22Rv1 (cell line): ENCODE measurements around the gene CTR9.

Experiments
- CTCF ChIP-seq: fragments of 450-650 bp; IDR thresholded peaks from 2 replicates; pipeline ENCODE4 v1.5.1; 2017; ENCODE audit warnings: mild to moderate bottlenecking
- ZFX ChIP-seq: fragments of 450-650 bp; IDR thresholded peaks from 2 replicates; pipeline ENCODE4 v1.6.1; 2017; ENCODE audit warnings: antibody characterized with exemption, borderline replicate concordance

- TF ChIP-seq CTCF (no peak), ZFX (no peak)
Measured at GRCh38 chr11:10803676-10804075, 52.6 kb downstream of the CTR9 start.
